Suprapubic skin (tissue), 4 donors: ENCODE measurements around the gene RALA.

Source experiments
- EP300 ChIP-seq: sonication (generic); formaldehyde crosslinking; IDR thresholded peaks from one replicate; pipeline ENCODE4 v1.6.1; 2017; ENCODE audit warnings: antibody characterized with exemption
- POLR2AphosphoS5 ChIP-seq, 3 donors: sonication (generic); formaldehyde crosslinking; IDR thresholded peaks; one replicate each; pipeline ENCODE4 v1.6.1; 2017; ENCODE audit warnings: antibody characterized with exemption in 3 of 3
- TF ChIP-seq, protein P1 (sequence below), 2 donors: fragments of 200-600 bp in 1 of 2; fragments of 450-650 bp in 1 of 2; sonication (generic) in 1 of 2; IDR thresholded peaks; one replicate each; pipeline ENCODE4 v1.5.1; 2016 to 2019; ENCODE audit warnings: antibody characterized with exemption in 2 of 2, mild to moderate bottlenecking in 1 of 2, moderate library complexity in 1 of 2

DNA sequence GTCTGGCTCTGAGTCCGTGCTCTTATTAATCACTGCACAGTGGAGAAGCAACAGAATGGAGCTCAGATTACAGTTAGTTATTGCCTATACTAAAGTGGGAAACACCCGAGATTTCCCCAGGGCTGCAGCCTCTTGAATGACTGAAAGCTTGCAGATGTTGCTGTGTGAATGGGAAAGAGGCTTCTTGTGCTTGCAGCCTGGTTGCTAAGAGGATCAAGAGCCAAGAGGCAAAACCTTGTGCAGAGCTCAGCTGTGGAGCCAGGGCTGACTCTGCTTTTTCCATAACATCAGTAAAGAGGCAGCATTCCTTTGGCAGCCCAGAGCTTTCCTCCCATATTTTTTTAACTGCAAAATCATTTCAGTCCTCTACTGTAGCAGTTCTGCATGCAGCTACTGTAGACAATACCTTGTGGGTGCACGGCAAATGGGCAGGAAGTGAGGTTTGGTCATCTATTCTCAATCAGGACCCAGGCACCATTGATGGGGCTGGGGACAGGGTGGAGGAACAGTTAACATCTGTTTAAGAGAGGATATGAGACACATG, 86.5 kb downstream of the RALA start:
- TF ChIP-seq, protein P1, sequence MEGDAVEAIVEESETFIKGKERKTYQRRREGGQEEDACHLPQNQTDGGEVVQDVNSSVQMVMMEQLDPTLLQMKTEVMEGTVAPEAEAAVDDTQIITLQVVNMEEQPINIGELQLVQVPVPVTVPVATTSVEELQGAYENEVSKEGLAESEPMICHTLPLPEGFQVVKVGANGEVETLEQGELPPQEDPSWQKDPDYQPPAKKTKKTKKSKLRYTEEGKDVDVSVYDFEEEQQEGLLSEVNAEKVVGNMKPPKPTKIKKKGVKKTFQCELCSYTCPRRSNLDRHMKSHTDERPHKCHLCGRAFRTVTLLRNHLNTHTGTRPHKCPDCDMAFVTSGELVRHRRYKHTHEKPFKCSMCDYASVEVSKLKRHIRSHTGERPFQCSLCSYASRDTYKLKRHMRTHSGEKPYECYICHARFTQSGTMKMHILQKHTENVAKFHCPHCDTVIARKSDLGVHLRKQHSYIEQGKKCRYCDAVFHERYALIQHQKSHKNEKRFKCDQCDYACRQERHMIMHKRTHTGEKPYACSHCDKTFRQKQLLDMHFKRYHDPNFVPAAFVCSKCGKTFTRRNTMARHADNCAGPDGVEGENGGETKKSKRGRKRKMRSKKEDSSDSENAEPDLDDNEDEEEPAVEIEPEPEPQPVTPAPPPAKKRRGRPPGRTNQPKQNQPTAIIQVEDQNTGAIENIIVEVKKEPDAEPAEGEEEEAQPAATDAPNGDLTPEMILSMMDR (IDR thresholded peaks at IDR 0.05): no peak
- TF ChIP-seq EP300 (no peak), POLR2AphosphoS5 (IDR thresholded peaks at IDR 0.05) (no peak)
